ENCODE measurements around the gene MEPCE. TPM values are rescaled to one million over a fixed set of nuclear protein-coding genes. Genes with fewer than 3 reads are reported as not detected.

MEPCE gene
- total and polyA plus RNA-seq, 11 donors: 14.6 to 30.3 (median 21.5) TPM

DNA sequence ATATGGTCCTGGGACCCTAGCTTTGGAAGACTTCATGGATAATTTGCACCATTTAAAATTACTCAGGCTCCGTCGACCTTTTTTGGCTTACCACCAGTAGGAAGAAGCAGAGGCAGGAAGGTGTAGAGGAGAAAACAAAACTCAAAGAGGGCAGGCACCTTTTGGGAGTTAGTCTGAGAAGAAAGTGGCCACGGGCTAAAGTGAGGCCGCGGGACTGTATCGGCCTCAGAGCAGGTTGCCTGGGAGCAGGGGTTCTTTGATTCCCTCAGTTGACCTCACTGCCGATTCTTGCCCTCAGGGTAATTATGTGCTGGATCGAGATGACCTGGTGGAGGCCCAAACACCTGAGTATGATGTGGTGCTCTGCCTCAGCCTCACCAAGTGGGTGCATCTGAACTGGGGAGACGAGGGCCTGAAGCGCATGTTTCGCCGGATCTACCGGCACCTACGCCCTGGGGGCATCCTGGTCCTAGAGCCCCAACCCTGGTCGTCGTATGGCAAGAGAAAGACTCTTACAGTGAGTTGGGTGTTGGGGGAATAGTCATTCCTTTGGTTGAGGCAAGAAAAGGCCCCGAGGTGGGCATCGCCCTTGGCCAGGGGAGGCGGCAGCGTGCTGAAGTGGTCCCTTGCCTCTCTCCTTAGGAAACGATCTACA lies 3.1 kb downstream of the MEPCE start:
- Histone ChIP-seq H3K4me1 (peaks cover 0 to 61% (median 39%) of the 10 kb centered on the region in 12 donors), H3K9me3 (no peaks in the 10 kb centered on the region), H3K27ac (peak overlapping the region in 1 of 12 donors; percentile 32), H3K27me3 (no peaks in the 10 kb centered on the region), H3K36me3 (peaks cover 0 to 36% (median 24%) of the 10 kb centered on the region in 9 donors), H3K4me3 (peak overlapping the region in 1 of 12 donors; percentile 7)
- intact Hi-C loops (cut with DNase I): no loop called here
- TF ChIP-seq, protein P1, sequence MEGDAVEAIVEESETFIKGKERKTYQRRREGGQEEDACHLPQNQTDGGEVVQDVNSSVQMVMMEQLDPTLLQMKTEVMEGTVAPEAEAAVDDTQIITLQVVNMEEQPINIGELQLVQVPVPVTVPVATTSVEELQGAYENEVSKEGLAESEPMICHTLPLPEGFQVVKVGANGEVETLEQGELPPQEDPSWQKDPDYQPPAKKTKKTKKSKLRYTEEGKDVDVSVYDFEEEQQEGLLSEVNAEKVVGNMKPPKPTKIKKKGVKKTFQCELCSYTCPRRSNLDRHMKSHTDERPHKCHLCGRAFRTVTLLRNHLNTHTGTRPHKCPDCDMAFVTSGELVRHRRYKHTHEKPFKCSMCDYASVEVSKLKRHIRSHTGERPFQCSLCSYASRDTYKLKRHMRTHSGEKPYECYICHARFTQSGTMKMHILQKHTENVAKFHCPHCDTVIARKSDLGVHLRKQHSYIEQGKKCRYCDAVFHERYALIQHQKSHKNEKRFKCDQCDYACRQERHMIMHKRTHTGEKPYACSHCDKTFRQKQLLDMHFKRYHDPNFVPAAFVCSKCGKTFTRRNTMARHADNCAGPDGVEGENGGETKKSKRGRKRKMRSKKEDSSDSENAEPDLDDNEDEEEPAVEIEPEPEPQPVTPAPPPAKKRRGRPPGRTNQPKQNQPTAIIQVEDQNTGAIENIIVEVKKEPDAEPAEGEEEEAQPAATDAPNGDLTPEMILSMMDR (IDR thresholded peaks at IDR 0.05): no peak
- no peak for TF ChIP-seq POLR2A (IDR thresholded peaks at IDR 0.05)
- WGBS, 4 donors: 86 to 87% (median 86%) methylated on average over 20 to 21 of the region's 21 CpGs
- ATAC-seq: no peak
- DNase-seq: no peak

DNA sequence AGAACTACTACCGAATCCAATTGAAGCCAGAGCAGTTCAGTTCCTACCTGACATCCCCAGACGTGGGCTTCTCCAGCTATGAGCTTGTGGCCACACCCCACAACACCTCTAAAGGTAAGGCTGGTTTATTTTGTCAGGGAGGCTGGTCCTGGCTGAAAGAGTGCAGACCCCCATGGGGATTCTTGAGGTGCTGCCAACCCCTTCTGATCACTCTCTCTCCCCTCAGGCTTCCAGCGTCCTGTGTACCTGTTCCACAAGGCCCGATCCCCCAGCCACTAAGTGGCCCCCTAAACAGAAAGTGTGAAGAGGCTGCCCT lies 3.6 kb downstream of the MEPCE start:
- peak overlapping the region in 2 of 12 donors; percentile 24 to 32 for H3K27ac ChIP-seq
- H3K4me3 ChIP-seq: no peak overlapping the region
- H3K4me1 ChIP-seq: peaks cover 0 to 57% (median 37%) of the 10 kb centered on the region in 12 donors
- TF ChIP-seq, protein P1 (IDR thresholded peaks at IDR 0.05): no peak
- no peak for TF ChIP-seq POLR2A (IDR thresholded peaks at IDR 0.05)
- no peaks in the 10 kb centered on the region for H3K9me3 ChIP-seq
- H3K36me3 ChIP-seq: peaks cover 0 to 36% (median 24%) of the 10 kb centered on the region in 9 donors
- no peak for ATAC-seq
- no peaks in the 10 kb centered on the region for H3K27me3 ChIP-seq
- intact Hi-C loops (cut with DNase I): no loop called here
- WGBS, 4 donors: 60 to 72% (median 67%) methylated on average over 3 to 4 of the region's 4 CpGs
- no peak for DNase-seq

DNA sequence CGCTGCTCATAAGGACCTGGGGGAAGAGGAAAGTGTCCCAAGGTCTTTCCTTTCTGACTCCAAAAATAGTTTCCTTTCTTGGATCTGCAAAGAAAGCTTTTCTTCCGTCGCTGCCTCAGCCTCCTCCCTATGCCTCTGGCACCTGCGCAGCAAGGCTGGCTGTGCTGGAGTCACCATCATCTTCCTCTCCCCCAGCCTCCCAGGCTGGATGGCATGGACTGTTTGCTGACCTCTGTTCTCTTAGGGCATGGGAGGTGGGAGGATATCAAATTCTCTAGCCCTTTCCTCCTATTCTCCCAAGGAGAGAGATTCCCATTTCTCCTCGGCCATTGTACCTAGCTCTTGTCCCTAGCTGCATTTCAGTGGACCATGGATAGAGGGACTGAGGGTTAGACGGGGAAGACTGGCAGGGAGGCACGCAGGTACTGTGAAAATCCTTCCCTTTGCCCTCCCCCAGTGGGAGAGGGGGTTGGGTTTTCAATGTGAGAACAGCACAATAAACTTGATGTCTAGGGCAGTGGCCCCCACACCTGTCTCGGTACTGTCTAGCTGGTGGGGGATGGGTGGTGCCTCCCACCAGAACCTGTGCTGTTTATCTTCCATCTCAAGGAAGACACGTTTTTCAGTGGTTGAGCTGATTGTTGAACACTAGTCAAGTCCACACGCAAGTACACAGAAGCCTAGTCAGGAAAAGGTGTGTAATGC lies 4.1 kb downstream of the MEPCE start:
- peaks cover 0 to 36% (median 24%) of the 10 kb centered on the region in 9 donors for H3K36me3 ChIP-seq
- ATAC-seq (no peak), DNase-seq (no peak)
- no peak overlapping the region for H3K4me3 ChIP-seq
- TF ChIP-seq, protein P1 (IDR thresholded peaks at IDR 0.05): no peak
- no peak for TF ChIP-seq POLR2A (IDR thresholded peaks at IDR 0.05)
- H3K27me3 ChIP-seq: no peaks in the 10 kb centered on the region
- H3K4me1 ChIP-seq: peaks cover 0 to 57% (median 37%) of the 10 kb centered on the region in 12 donors
- peak overlapping the region in 2 of 12 donors; percentile 24 to 32 for H3K27ac ChIP-seq
- H3K9me3 ChIP-seq: no peaks in the 10 kb centered on the region
- intact Hi-C loops (cut with DNase I): no loop called here
- WGBS, 4 donors: 72 to 75% (median 74%) methylated on average over 10 of the region's 10 CpGs
